Urinary bladder (tissue), 4 donors: ENCODE data around the gene SH3RF3. TPM values are rescaled to one million over a fixed set of nuclear protein-coding genes. Genes with fewer than 3 reads are reported as not detected.
"Not testable (repeated sequence)": the region's sequence is repeated elsewhere in the genome, so short reads cannot be mapped to it uniquely, and the experiment has no call there.

Source experiments
- DNase-seq: peaks from one replicate; pipeline ENCODE4 v3.0.0-alpha.2; 2015; ENCODE audit errors: extremely low spot score
- H3K27ac ChIP-seq: one replicate; pipeline ENCODE4 v1.5.1; 2013; ENCODE audit warnings: low read depth, mild to moderate bottlenecking, moderate library complexity
- H3K36me3 ChIP-seq: one replicate; pipeline ENCODE4 v1.6.1; 2013; ENCODE audit warnings: mild to moderate bottlenecking, moderate library complexity; ENCODE audit not compliant: insufficient read depth
- H3K4me1 ChIP-seq: one replicate; pipeline ENCODE4 v1.6.1; 2013; ENCODE audit warnings: mild to moderate bottlenecking, moderate library complexity; ENCODE audit not compliant: insufficient read depth
- H3K4me3 ChIP-seq: one replicate; pipeline ENCODE4 v1.5.1; 2013; ENCODE audit warnings: low read depth, low read length
- WGBS: extraction: QIAGEN DNeasy Blood & Tissue Kit; methylation state at CpG from one replicate; pipeline ENCODE4 v1.1.7; 2013; 5-methylcytosine and 5-hydroxymethylcytosine counted together
- polyA plus RNA-seq: library from polyadenylated mRNA; stranded (reverse); fragments of 200-250 nt; gene quantifications from one replicate; pipeline ENCODE4 v1.2.3, GENCODE V29; 2013
- total RNA-seq: library from RNA; depleted of rRNA; stranded (reverse); fragments of >200 nt; gene quantifications from one replicate; pipeline ENCODE4 v1.2.3, GENCODE V29; 2014
- donor health status: healthy with polysubstance abuse.
- donor health status: healthy.

SH3RF3 gene
- total and polyA plus RNA-seq, 2 donors, result 3.6 to 12.6 TPM

GRCh38 chr2:109162367-109162766 is 33.4 kb downstream of the SH3RF3 start:
- 95% methylated on average over 2 of the region's 2 CpGs for WGBS
- H3K4me3 ChIP-seq, H3K4me1 ChIP-seq, H3K36me3 ChIP-seq, H3K27ac ChIP-seq, DNase-seq: not testable (repeated sequence)

GRCh38 chr2:109162999-109163398 is 34.0 kb downstream of the SH3RF3 start:
- Histone ChIP-seq H3K4me1 (no peaks in the 10 kb centered on the region), H3K27ac (no peak overlapping the region), H3K36me3 (no peaks in the 10 kb centered on the region), H3K4me3 (no peak overlapping the region)
- DNase-seq, result no peak
- 56% methylated on average over 7 of the region's 7 CpGs for WGBS

- Histone ChIP-seq H3K4me3 (no peak overlapping the region), H3K4me1 (no peaks in the 10 kb centered on the region), H3K27ac (no peak overlapping the region), H3K36me3 (no peaks in the 10 kb centered on the region)
- WGBS, result 34% methylated on average over 1 of the region's 1 CpG
- no peak for DNase-seq
Measured at GRCh38 chr2:109164311-109164710, 35.3 kb downstream of the SH3RF3 start.

- H3K4me1 ChIP-seq, result no peaks in the 10 kb centered on the region
- H3K36me3 ChIP-seq, result no peaks in the 10 kb centered on the region
- DNase-seq, result no peak
- H3K4me3 ChIP-seq, result no peak overlapping the region
- H3K27ac ChIP-seq, result no peak overlapping the region
- 11% methylated on average over 3 of the region's 3 CpGs for WGBS
Measured at GRCh38 chr2:109164739-109165221, 35.8 kb downstream of the SH3RF3 start.

GRCh38 chr2:109166811-109167210 is 37.8 kb downstream of the SH3RF3 start:
- Histone ChIP-seq H3K27ac (no peak overlapping the region), H3K4me3 (no peak overlapping the region), H3K36me3 (no peaks in the 10 kb centered on the region), H3K4me1 (no peaks in the 10 kb centered on the region)
- 82% methylated on average over 2 of the region's 2 CpGs for whole genome bisulfite sequencing
- DNase-seq, result no peak

- no peak for DNase-seq
- Histone ChIP-seq H3K36me3 (no peaks in the 10 kb centered on the region), H3K27ac (no peak overlapping the region), H3K4me3 (no peak overlapping the region), H3K4me1 (no peaks in the 10 kb centered on the region)
- 97% methylated on average over 2 of the region's 2 CpGs for WGBS
Measured at GRCh38 chr2:109168086-109168485, 39.1 kb downstream of the SH3RF3 start.

- no peak for DNase-seq
Measured at GRCh38 chr2:109168716-109169115, 39.7 kb downstream of the SH3RF3 start.

GRCh38 chr2:109170645-109171044 is 41.6 kb downstream of the SH3RF3 start:
- Histone ChIP-seq H3K4me1 (no peaks in the 10 kb centered on the region), H3K4me3 (no peak overlapping the region), H3K27ac (no peak overlapping the region), H3K36me3 (no peaks in the 10 kb centered on the region)
- WGBS, result 90% methylated on average over 6 of the region's 6 CpGs
- no peak for DNase-seq

More at GRCh38 chr2:109168716-109169115, 39.7 kb downstream of the SH3RF3 start:
- Histone ChIP-seq H3K36me3 (no peaks in the 10 kb centered on the region), H3K4me1 (no peaks in the 10 kb centered on the region), H3K4me3 (no peak overlapping the region), H3K27ac (no peak overlapping the region)
- WGBS, result 84% methylated on average over 2 of the region's 2 CpGs

GRCh38 chr2:109171444-109172334 is 42.7 kb downstream of the SH3RF3 start:
- peak overlapping the region; percentile 77 for H3K27ac ChIP-seq
- WGBS, result 22% methylated on average over 36 of the region's 36 CpGs
- no peak overlapping the region for H3K4me3 ChIP-seq
- peak; percentile 25 for DNase-seq
- H3K4me1 ChIP-seq, result no peaks in the 10 kb centered on the region
- no peaks in the 10 kb centered on the region for H3K36me3 ChIP-seq

- H3K4me3 ChIP-seq, result no peak overlapping the region
Measured at GRCh38 chr2:109172556-109173105, 43.6 kb downstream of the SH3RF3 start.

GRCh38 chr2:109173311-109174171 is 44.5 kb downstream of the SH3RF3 start:
- 39% methylated on average over 19 of the region's 19 CpGs for WGBS
- Histone ChIP-seq H3K36me3 (no peaks in the 10 kb centered on the region), H3K4me1 (no peaks in the 10 kb centered on the region), H3K4me3 (no peak overlapping the region), H3K27ac (peak overlapping the region; percentile 66)
- DNase-seq, result no peak

More at GRCh38 chr2:109172556-109173105, 43.6 kb downstream of the SH3RF3 start:
- Histone ChIP-seq H3K4me1 (no peaks in the 10 kb centered on the region), H3K27ac (peak overlapping the region; percentile 77), H3K36me3 (no peaks in the 10 kb centered on the region)
- WGBS, result 74% methylated on average over 7 of the region's 7 CpGs
- DNase-seq, result no peak

GRCh38 chr2:109174214-109174613 is 45.2 kb downstream of the SH3RF3 start:
- WGBS, result 77% methylated on average over 4 of the region's 4 CpGs
- no peak overlapping the region for H3K4me3 ChIP-seq
- no peaks in the 10 kb centered on the region for H3K36me3 ChIP-seq
- peak overlapping the region; percentile 42 for H3K27ac ChIP-seq
- no peaks in the 10 kb centered on the region for H3K4me1 ChIP-seq
- DNase-seq, result no peak

- H3K36me3 ChIP-seq, result no peaks in the 10 kb centered on the region
- no peak overlapping the region for H3K27ac ChIP-seq
- no peaks in the 10 kb centered on the region for H3K4me1 ChIP-seq
- H3K4me3 ChIP-seq, result no peak overlapping the region
- WGBS, result 95% methylated on average over 7 of the region's 7 CpGs
- no peak for DNase-seq
Measured at GRCh38 chr2:109174626-109175349, 45.8 kb downstream of the SH3RF3 start.
